BJ (cell line): ENCODE measurements around the gene DDC. TPM values are rescaled to one million over a fixed set of nuclear protein-coding genes. Genes with fewer than 3 reads are reported as not detected.

Source experiments
- CTCF ChIA-PET: fragments of 350-600 bp; formaldehyde crosslinking; extraction: SDS; loops from one replicate; lab custom pipeline; 2021; ENCODE audit warnings: antibody characterized with exemption, inconsistent platforms; lab: Yijun Ruan, JAX
- POLR2A ChIA-PET: fragments of 300-600 bp; sonication (Branson Sonifier 250); formaldehyde crosslinking; extraction: SDS; loops from one replicate; lab custom pipeline; 2021; ENCODE audit warnings: antibody characterized with exemption; lab: Charles Lee
- DNase-seq: peaks from one replicate; pipeline ENCODE4 v3.0.0-alpha.2; 2011; ENCODE audit warnings: low read depth
- H3K27me3 ChIP-seq: 2 replicates; pipeline ENCODE4 v1.6.0; 2011; ENCODE audit warnings: low read length; ENCODE audit not compliant: control insufficient read depth, insufficient read depth
- H3K36me3 ChIP-seq: 2 replicates; pipeline ENCODE4 v1.5.1; 2011; ENCODE audit warnings: low read length; ENCODE audit not compliant: control insufficient read depth, insufficient read depth
- H3K4me3 ChIP-seq: 2 replicates; pipeline ENCODE4 v1.5.1; 2011; ENCODE audit warnings: low read depth, mild to moderate bottlenecking, control low read depth, low read length
- polyA plus RNA-seq: library from polyadenylated mRNA; depleted of rRNA; stranded (reverse); fragments of >200 nt; gene quantifications from 2 replicates; pipeline ENCODE4 v1.2.3, GENCODE V29; 2011
- TF ChIP-seq, protein P1 (sequence below): IDR thresholded peaks from 2 replicates; pipeline ENCODE4 v1.5.1; 2011; ENCODE audit warnings: low read depth, mild to moderate bottlenecking, control low read depth, inconsistent platforms, low read length, moderate library complexity; ENCODE audit not compliant: insufficient read depth

DDC gene
- polyA plus RNA-seq, 1 experiment, result not detected

DNA sequence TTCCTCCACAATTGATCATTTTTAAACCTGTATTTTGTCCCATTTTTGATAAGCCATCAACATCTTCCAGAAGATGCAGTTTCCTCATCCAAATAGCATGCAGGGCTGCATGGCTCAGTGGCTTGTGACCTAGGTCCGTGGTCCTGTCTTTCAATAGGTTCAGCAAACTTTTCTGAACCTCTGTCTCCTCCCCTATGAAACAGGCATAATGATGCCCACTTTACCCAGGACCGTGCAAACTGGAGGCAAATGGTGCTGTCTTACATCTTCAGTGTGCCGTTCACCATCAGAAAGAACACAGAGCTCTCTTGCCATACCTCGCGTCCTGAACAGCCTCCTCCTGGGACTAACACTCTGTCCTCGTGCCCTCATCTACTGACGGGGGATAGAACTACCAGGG lies 92.8 kb downstream of the DDC start:
- ChIA-PET CTCF (interaction anchor here (4.0 kb wide), 1 partner anchor 689 kb away, joined by 12 read pairs; no protein-coding TSS in a partner anchor), POLR2A (no interaction called here)
- TF ChIP-seq, protein P1, sequence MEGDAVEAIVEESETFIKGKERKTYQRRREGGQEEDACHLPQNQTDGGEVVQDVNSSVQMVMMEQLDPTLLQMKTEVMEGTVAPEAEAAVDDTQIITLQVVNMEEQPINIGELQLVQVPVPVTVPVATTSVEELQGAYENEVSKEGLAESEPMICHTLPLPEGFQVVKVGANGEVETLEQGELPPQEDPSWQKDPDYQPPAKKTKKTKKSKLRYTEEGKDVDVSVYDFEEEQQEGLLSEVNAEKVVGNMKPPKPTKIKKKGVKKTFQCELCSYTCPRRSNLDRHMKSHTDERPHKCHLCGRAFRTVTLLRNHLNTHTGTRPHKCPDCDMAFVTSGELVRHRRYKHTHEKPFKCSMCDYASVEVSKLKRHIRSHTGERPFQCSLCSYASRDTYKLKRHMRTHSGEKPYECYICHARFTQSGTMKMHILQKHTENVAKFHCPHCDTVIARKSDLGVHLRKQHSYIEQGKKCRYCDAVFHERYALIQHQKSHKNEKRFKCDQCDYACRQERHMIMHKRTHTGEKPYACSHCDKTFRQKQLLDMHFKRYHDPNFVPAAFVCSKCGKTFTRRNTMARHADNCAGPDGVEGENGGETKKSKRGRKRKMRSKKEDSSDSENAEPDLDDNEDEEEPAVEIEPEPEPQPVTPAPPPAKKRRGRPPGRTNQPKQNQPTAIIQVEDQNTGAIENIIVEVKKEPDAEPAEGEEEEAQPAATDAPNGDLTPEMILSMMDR, result no peak
- no peak overlapping the region for H3K4me3 ChIP-seq
- no peaks in the 10 kb centered on the region for H3K36me3 ChIP-seq
- no peak for DNase-seq
- 0 out of 2 replicates have a peak, but pooled peaks cover 1% of the 10 kb centered on the region for H3K27me3 ChIP-seq

DNA sequence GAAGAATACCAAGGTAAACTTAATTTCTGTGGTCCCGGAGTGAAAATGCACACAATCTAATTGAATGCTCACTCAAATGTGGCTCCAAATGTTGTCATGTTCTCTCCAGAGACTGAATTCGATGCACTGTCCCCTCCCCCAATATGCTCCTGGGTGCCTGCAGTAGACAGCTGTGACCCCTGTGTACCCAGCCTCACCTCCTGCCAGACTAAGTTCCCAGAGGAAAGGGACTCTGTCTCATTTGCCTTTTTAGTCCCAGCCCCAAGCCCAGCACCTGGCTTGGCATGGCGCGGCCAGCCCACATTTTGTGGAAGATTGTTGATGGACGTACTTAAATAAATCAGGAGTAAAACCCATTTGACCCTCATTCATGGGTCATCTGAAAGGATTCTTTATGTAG lies 93.2 kb downstream of the DDC start:
- Histone ChIP-seq H3K4me3 (no peak overlapping the region), H3K27me3 (0 out of 2 replicates have a peak, but pooled peaks cover 1% of the 10 kb centered on the region), H3K36me3 (no peaks in the 10 kb centered on the region)
- ChIA-PET CTCF (interaction anchor here (4.0 kb wide), 1 partner anchor 690 kb away, joined by 12 read pairs; no protein-coding TSS in a partner anchor), POLR2A (no interaction called here)
- no peak for DNase-seq
- TF ChIP-seq, protein P1, result no peak

DNA sequence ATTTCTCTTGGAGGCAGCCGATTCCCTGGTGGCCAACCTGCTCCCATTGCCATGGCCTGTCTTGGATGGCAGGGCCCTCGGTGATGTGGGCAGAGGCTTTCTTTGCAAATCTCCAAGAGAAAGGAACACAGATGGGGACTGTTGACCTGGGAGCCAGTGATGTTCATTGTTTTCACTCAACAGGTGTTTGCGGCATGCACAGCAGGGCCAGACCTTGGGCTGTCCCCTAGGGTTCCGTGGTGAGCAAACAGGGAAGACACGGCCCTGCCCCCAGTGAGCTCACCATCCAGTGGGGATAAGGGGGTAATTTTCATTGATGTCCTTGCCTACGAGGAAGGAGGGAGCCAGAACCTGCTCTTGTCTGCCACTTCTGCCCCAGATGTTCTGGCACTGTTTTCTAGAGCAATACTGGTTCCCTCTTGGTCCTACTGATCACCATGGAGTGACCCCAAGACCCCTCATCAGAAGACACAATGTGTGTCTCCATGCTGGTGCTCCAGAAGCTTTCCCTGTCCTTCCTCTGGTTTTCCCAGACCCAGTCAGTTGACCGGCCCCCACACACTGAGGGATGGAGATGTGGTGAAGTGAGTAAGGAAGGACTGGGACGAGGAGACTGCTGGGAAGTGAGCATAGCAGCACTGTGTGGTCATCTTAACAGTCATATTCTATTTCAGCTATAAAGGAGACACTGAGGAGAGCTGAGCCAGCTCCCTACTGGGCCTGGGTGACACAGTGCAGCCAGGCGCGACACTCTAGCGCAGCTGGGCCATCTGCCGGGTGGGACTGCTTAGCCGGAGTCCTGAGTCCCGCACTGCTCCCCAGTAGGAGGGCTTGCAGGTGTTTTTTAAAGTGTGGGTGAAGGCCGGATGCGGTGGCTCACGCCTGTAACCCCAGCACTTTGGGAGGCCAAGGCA lies 94.7 kb downstream of the DDC start:
- no peaks in the 10 kb centered on the region for H3K36me3 ChIP-seq
- POLR2A ChIA-PET, result no interaction called here
- H3K27me3 ChIP-seq, result 0 out of 2 replicates have a peak, but pooled peaks cover 1% of the 10 kb centered on the region
- DNase-seq, result no peak
- no peak overlapping the region for H3K4me3 ChIP-seq
- CTCF ChIA-PET, result interaction anchor here (0.8 to 6.4 kb wide), 6 partner anchors 17 to 691 kb away, joined by 3 to 89 read pairs (median 5); no protein-coding TSS in a partner anchor
- TF ChIP-seq, protein P1, result no peak

DNA sequence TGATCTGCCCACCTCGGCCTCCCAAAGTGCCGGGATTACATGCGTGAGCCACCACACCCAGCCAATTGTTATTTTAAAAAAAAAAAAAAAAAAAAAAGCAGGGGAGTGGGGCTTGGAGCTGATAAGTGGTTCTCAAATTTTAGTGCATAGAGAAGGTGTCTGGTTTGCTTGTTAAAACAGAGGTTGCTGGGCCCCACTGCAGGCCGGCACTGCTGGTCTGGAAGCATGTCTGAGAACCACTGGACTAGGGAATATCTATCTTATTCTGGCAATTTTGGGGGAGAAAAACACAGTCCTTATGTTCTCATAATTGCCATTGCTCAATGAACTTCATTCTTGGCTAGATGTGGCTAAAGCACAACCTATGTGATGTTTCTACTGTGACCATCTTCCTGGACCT lies 96.0 kb downstream of the DDC start:
- H3K4me3 ChIP-seq, result no peak overlapping the region
- H3K27me3 ChIP-seq, result 0 out of 2 replicates have a peak, but pooled peaks cover 1% of the 10 kb centered on the region
- H3K36me3 ChIP-seq, result no peaks in the 10 kb centered on the region
- ChIA-PET CTCF (interaction anchor here (0.8 to 6.4 kb wide), 15 partner anchors 12 to 692 kb away, joined by 3 to 89 read pairs (median 8); no protein-coding TSS in a partner anchor), POLR2A (no interaction called here)
- DNase-seq, result no peak
- TF ChIP-seq, protein P1, result no peak

DNA sequence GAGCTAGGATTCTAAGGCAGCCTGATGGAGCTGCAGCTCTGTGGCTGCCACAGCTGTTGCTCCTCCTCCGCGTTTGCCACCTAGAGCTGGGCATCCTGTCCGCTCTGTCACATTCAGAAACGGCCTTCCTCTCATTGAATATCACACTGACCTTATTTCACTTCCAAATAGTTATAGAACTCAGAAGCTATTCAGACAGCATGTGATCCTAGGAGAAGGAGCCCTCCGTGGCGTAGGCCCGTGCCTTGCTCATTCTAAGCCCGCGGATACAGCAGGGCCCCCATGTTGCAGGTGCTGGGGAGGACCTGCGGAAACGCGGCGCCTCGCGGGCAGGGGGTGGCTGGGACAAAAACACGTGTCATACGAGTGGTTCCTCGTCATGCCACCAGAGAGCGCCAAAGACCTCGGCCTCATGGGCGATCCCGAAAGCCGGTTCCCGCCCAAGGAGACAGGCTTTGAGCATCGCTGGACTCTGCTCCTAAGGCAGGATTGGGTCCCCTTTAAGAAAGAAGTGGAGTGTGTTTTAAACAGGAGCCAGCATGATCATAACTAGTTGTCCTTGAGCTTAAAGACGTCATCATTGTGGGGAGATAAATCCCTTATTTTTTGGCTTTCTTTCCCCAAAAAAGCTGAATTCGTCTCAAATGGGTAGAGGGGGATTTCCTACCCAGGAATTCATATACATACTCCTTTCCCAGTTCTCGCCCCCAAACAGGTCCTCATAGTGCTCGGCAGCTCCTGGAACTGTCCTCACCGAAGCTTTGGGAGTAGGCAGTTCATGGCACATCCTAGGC lies 97.2 kb downstream of the DDC start:
- H3K4me3 ChIP-seq, result no peak overlapping the region
- CTCF ChIA-PET, result interaction anchor here (0.5 to 6.4 kb wide), 53 partner anchors 9 to 696 kb away, joined by 3 to 89 read pairs (median 4); no protein-coding TSS in a partner anchor
- H3K36me3 ChIP-seq, result no peaks in the 10 kb centered on the region
- POLR2A ChIA-PET, result no interaction called here
- TF ChIP-seq, protein P1, result peak; percentile 92
- DNase-seq, result no peak
- H3K27me3 ChIP-seq, result 0 out of 2 replicates have a peak, but pooled peaks cover 1% of the 10 kb centered on the region
